Kidney tubule cell (primary cell): ENCODE results near the gene TBL1XR1.

Source experiments
- DNase-seq: peaks from one replicate; pipeline ENCODE4 v3.0.0-alpha.2; 2018; ENCODE audit warnings: low spot score

The TBL1XR1 gene

DNA sequence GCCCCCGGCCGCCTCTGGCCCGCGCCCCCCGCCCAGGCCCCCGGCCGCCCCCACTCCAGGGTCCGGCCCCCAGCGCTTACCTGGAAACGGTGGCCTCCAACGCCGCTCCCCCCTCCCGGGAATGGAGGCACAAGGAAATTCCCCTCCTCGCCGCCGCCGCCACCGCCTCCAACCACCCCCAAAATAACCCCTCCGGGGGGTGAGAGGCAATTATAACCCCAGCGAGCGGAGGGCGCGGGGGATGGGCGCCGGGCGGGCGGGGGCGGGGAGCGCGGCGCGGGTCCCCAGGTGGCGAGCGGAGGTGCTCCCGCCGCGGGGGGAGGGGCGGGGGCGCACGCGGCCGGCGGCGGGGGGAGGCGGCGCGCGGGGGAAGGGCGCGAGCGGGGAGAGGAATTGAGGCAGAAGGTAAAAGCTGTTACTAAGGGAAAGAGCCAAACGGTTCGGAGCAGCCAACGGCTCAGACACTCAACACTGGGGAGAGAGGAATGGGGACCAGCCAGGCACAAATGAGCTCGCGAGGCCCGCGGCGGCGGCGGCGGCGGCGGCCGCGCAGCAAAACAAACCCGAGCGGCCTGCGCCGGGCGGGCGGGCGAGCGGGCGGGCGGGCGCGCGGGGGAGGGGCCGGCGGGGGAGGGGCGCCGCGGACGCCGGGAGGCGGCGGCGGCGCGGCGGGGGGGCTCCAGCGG is at the start of gene TBL1XR1:
Gene TBL1XR1 (minus strand): TSS at position 442 of the 686 bp plus-strand sequence. CDS start 132,505 bp downstream, outside the sequence.
- peak; percentile 96 for DNase-seq

DNA sequence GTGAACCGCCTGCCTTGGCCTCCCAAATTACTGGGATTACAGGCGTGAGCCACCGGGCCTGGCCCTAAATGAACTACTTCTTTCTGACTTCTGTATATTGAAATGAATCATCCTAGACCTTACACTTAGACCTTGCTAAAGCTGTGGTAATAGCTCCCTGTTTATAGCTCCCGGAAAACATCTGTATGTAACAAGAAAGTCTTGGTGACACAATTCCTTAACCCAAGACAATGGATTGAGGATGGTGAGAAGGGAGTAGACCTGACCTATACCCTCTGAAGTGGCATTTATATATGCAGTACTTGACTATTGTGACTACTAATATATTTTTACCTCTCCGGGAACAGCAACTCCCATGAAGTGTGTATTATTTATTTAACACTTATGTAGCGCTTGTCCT is 48.0 kb upstream of the TBL1XR1 start:
- DNase-seq: no peak

DNA sequence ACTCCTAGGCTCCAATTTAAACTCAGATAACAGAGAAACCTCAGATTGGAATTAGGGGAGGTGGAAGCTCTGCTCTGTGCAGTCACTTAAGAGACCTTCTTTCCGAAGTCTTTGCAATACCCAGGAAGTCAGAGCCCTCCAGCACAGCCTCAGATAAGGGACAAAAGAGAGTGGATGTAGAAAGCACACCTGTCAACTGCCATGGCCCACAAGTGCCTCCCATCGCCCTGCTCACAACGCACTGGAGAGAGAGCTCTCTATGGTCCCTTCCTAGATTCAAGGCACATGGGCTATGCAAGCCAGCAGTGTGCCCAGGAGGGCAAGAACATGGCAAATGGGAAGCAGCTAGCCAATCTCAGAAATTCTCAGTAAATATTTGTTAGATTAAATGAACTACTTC is 47.3 kb upstream of the TBL1XR1 start:
- DNase-seq: no peak

DNA sequence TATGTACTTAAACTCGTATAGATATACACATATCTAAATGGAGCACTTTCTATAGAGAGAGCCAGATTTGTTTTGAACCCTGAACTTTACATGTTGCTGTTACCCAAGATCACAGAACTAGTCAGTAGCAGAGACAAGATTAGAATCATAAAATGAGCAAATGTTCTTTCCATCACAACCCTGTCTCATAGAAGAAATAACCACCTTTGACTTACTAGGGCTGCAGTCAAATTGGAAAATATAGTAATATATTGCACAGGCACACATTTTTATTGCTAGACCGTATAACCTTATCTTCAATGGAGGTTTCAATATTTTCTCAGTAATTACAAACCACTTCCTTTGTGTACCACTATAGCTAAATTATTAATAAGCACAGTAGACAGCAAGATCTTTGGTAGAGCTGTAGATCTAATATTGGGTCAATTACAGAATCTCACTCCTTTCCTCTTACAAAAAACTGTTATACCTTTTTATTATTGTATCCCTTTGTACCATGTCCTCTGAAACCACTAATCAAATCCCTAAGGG is 41.5 kb upstream of the TBL1XR1 start:
- no peak for DNase-seq

GRCh38 chr3:177237206-177237605 is 39.9 kb upstream of the TBL1XR1 start:
- DNase-seq: no peak

- peak; percentile 61 for DNase-seq
Measured at GRCh38 chr3:177236704-177237103, 39.4 kb upstream of the TBL1XR1 start.

DNA sequence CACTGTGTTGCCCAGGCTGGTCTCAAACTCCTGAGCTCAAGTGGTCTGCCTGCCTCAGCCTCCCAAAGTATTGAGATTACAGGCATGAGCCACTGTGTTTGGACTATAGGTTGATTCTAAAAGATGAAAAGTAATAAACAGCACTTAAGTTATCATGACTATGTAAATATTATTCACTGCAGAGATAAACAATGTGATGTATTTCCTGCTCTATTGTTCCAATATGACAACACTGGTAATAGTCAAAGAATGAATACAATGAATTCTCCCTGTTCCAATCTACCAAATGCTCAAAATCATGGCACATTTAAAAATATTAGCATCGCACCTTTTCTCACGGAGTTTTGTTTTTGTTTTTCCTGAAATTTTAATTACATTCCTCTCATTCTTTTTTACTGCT is 36.8 kb upstream of the TBL1XR1 start:
- no peak for DNase-seq

- no peak for DNase-seq
Measured at GRCh38 chr3:177231242-177231641, 34.0 kb upstream of the TBL1XR1 start.

DNA sequence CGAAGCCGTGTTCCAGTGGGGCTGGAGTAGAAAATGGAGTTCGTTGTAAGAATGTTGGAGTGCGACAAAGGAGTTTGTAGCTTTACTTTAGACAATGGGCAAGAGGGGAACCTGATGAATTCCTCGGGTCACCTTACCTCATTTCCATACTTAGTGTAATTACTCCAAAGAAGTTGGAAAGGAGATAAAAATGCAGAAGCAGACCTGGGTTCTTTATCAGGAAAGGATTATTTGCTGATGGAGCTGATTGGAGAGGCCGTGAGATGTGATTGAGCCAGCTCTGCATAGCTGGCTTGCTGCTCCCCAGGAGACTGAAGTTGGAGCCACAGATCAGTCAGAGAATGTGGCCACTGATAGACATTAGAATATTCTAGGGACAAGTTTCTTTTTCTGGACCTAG is 33.4 kb upstream of the TBL1XR1 start:
- DNase-seq: no peak

DNA sequence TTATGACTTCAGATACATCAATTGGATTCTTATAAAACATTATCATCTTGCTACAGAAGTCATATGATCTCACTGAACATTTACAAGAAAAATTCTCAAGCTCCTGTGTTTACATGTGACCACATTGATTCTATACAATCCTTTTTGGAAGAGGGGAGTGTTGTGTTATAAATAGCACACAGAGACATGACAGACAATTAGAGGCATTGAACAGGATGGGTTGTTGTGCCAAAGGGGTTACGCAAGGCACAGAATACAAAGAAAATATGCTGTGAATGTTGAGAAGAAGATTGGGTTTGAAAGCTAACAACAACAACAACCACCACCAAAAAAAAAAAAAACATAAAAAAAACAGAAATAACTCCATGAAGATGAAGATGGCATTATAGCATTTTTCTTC is 32.5 kb upstream of the TBL1XR1 start:
- no peak for DNase-seq

DNA sequence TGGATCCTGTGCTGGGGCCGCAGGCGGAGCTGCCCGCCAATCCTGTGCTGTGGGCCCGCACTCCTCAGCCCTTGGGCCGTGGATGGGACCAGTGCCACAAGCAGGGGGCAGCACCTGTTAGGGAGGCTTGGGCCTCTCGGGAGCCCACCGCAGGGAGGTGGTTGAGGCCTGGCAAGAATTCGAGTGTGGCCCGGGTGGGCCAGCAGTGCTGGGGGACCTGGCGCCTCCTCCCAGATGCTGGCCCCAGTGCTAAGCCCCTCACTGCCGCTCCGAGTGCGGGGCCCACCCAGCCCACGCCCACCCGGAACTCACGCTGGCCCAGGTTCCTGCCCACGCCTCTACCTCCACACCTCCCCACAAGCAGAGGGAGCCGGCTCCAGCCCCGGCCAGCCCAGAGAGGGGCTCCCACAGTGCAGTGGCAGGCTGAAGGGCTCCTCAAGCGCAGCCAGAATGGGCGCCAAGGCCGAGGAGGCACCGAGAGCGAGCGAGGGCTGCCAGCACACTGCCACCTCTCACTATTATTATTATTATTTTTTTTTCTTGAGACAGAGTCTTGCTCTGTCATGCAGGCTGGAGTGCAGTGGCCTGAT is 31.4 kb upstream of the TBL1XR1 start:
- no peak for DNase-seq

DNA sequence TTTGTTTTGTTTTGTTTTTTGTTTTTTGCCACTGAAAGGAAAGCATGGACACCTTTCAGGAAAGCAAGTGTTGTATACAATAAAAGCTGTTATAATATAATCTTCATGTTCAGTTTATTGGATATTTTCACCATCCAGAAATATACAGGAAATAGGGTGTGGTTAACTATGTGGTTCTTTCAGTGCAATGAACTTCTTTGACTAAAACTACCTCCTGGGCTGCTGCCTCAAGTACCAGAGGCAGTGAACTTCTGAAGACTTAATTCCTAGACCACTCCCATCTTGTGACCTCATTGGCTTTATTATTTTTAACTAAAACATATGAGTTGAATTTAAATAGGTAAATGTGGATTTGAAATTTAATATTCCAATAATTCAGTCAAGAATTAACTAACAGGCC is 27.1 kb upstream of the TBL1XR1 start:
- DNase-seq: no peak

DNA sequence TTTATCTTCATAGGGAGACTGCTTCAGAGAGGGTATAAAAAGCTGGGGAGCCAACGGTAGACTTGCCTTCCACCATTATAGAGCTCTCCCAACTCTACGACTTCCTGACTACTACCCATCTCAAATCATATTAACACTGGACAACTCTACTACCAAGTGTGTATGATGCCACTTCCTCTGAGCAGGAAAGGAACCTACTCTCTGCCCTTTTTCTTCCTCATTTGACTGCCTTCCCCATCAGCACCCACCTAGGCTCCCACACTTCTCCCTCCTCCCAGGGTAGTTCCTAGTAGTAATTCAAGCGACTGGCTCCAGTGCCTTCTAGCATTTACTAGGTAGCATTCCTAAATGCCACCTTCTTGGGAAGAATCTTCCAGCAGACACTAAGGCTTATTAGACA is 24.5 kb upstream of the TBL1XR1 start:
- no peak for DNase-seq

- DNase-seq: no peak
Measured at GRCh38 chr3:177220136-177220974, 23.1 kb upstream of the TBL1XR1 start.

DNA sequence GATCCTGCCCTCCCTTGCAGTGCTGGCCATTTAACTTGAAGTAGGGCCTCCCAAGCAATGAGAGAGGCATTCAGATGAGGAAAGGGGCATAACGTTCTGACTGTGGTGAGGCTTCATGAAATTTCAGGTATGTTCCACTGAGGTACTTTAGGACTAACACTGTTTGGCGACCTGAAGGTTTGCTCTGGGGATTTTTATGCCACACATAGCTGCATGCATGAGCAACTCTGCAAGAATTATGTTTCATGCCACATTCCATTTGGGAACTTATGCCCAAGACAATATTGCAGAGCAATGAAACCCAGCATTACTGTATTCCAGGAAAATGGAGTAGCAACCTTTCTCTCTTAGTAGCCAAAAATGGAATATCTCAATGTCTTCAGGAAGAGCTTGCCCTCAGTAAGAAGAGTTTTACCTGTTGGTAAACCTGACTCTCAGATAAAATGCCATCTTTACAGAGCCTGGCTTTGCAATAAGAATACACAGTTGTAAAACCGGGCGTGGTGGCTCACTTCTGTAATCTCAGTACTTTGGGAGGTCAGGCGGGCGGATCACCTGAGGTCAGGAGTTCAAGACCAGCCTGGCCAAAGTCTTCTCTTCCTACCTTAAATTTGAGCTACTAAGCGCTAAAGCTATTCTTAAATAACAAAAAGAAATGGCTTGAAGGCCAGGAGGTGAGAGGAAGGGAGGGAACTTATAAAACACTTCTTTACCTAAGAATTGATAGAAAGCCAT is 16.7 kb upstream of the TBL1XR1 start:
- peak; percentile 83 for DNase-seq

- DNase-seq: no peak
Measured at GRCh38 chr3:177212756-177213155, 15.5 kb upstream of the TBL1XR1 start.

DNA sequence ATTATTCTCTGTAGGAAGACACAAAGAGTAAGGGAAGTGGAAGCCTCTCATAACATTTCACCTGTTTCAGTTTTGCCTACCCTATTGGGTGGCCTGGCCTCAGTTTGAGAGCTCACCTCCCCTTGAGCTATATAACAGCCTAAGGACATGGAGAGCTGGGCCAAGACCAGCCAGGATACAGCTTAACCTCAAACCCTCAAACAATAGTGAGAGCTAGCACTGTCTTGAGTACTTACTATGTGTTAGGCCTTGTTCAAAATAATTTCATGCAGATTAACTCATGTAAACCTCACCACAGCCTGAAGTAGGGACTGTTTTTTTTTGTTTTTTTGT is 15.0 kb upstream of the TBL1XR1 start:
- no peak for DNase-seq

GRCh38 chr3:177211503-177212277 is 14.4 kb upstream of the TBL1XR1 start:
- peak; percentile 22 for DNase-seq

DNA sequence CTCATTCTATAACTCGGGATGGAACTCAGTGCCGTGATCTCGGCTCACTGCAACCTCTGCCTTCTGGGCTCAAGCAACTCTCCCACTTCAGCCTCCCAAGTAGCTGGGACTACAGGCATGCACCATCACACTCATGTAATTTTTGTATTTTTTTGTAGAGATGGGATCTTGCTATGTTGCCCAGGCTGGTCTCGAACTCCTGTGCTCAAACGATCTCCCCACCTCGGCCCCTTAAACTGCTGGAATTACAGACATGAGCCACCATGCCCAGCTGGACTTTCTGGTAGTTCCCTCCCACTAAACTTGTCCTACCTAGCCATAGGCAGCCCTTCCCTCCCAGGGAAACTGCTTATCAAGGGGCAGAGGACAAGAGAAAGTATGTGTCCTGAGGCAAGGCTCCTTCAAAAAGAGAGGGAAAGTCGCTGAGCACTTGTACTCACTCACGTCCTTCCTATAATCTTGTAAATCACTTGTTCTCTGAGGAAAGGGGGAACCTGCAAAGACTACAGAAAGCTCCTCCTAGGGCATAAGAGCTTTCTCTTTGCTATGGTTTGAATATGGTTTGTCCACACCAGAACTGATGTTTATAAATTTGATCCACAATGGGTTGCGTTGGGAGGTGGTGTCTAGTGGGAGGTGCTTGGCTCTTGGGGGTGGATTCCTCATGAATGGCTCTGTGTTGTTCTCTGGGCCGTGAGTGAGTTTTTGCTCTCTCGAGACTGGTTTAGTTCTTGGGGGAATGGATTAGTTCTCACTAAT is 13.6 kb upstream of the TBL1XR1 start:
- no peak for DNase-seq

DNA sequence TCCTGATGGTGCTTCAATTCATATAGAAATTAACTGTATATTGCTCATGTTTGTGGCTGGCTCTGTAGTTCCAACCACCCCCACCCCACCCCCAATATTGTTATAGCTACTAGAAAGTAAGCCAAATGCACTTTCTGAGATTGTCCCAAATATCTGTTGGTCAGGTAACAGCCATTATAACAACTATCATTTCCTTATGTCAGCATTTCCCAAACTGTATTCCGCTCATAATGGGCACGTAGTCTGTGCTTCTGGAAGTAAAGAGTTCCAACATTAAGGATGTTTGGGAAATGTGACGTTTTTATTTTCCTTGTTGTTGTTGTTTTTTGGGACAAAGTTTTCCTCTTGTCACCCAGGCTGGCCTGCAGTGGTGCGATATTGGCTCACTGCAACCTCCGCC is 12.2 kb upstream of the TBL1XR1 start:
- DNase-seq: no peak

DNA sequence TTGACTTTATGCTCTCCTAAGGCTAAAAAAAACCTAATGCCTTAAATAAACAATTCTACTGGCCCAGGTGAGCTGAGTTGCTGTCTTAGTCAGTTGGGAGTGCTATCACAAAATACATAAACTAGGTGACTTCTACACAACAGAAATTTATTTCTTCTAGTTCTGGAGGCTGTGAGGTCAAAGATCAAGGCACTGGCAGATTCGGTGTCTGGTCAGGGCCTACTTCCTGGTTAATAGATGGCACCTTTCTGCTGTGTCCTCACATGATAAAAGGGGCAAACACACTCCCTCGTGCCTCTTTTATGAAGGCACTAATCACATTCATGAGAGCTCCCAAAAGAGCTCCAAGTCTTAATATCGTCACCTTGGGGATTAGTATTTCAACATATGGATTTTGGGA is 11.5 kb upstream of the TBL1XR1 start:
- DNase-seq: no peak
